Hematopoietic multipotent progenitor cell treated with erythropoietin and hydrocortisone succinate and interleukin-3 and kit ligand, for 15 days (in vitro differentiated cells): Measurements from ENCODE around the gene RTRAF.

Experiments
- DNase-seq: peaks from one replicate; pipeline ENCODE4 v3.0.0-alpha.2; 2015; ENCODE audit warnings: low spot score

Gene RTRAF

DNA sequence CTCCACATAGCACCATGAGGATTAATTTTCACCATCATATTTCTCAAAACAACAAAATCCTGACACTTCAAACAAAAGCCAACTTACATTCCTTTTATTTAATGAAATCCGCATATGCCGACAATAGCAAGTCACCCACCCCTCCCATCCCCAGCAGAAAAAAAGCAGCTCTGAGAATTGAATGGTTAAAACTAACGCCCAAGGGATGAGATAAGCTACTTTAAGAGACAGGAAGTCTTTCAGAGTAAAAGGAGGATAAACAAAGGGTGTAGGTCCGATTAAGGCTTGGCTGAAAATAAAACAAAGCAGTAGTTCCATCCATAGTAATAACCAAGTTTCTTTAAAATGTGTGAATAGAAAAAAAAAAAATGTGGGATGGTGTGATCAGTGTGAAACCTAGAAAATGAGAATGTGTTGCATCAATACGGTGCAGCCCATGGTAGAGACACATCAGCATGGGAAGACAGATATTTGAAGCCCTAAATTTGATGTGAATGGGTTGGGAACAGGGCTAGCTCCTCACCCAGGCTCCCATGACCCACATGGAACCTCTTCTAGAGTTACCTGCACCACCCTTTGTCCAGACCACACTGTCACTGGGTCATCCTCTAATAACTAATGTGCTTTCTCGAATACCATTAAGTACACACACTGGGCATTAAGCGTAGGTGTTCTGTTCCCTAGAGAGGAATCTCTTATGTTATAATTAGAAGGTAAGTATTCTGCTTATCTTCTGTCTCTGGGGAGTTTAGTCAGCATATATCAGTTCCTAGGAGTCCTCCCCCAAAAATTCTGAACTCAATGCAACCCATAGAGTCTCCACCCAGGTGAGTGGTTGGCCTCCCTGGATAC, 31.7 kb downstream of the RTRAF start:
- DNase-seq: peak; percentile 13

DNA sequence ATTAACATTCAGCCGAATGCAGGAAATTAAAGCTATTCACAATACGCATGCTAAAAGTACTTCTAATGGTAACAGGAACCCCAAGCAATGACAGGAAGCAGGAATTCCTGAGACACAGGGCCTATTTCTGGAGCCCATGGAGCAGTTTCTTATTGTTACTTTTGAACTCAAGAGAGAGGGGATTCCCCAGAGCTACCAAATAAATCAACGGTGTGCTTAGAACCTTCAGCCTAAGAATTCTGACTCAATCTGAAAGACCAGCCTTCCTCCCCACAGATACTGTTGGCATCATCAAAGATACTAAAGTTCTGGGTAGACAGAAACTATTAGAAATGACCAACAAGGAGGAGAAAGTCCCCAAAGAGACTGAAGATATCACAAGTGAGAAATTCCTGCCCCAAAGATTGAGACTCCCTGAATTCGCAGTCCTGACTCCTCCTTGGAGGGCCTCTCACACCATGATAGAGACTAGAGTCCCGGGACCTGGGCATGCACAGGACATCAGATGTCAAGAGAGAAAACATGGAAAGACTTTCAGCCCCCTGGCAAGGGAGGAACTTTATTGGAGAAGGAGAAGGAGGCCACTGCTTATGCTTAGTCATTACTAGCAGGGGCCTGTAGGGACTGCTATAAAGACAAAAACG, 32.7 kb downstream of the RTRAF start:
- DNase-seq: no peak

DNA sequence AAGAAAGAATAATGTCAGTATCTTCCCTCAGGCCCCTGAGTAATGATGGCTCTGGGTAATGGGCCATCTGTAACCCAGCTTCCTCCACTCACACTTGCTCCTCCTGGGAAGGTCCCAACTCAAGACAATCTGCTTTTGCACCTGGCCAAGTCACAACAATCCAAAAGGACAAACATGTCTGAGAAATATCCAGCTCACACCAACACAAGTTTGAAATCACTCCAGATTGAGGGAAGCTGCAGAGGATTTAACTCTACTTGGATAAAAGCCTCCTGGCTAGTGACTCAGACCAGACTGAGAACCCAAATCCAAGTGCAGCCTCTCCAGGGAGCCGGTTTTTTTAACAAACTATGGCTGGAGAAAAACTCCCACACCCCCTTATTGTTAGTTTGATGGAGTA, 34.2 kb downstream of the RTRAF start:
- DNase-seq: no peak

DNA sequence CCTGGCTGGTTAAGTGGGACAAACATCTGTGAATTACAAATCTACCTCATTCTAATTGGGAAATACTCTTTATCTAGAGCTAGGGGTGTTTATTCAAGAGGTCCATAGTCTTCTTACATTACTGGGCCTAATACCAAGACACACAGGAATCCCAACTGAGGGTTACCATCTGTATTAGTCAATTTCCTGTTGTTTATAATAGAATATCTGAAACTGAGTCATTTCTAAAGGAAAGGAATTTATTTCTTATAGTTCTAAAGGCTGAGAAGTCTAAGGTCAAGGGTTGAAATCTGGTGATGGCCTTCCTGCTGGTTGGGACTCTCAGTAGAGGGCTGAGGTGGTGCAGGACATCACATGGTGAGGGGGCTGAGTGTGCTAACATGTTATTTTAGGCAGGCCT, 36.0 kb downstream of the RTRAF start:
- DNase-seq: no peak

DNA sequence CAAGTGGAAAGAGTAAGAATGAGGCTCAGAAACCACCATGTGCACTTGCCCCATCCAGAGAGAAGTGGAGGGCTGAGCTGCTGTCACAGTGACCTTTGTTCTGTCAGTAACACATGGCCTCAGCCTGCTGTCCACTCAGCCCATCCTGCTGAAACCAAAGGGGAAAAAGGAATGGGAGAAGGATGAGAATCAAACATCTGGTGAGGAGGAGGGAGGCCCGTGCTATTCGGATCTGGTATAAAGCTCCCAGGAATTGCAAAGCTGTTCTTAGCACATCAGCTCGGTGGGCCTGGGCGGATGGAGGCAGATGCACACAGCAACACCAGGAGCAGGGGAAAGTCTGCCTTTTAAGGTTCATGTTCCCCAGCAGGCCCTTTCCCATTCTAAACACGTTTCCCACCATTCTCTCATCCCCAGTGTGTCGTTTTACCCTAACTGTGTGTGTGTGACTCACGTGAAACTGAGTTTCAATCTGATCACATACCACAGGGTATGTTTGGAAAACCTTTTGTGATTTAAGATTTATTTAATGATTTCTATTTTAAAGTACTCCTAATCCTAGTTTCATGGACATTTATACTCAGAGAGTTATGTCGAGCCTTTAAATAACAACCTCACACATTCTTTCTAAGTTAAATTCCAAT, 36.8 kb downstream of the RTRAF start:
- DNase-seq: no peak

DNA sequence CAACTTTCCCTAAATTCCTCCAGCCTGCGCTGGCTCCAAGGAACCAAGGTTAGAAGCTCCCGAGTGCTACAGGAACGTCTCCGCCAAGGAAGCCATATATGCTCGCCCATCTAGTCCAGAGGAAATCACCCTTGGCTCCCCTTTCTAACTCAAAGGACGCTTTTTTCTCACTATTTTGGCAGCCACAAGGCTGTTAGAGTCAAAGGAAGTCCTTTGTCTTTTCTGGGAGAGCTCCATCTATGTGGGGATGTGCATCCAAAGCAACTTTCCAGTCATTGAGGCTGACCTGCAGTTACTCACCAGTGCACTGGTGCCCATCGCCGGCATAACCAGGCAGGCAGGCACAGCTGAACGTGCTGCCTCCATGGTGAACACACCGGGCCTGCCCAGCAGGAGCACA, 37.6 kb downstream of the RTRAF start:
- no peak for DNase-seq

DNA sequence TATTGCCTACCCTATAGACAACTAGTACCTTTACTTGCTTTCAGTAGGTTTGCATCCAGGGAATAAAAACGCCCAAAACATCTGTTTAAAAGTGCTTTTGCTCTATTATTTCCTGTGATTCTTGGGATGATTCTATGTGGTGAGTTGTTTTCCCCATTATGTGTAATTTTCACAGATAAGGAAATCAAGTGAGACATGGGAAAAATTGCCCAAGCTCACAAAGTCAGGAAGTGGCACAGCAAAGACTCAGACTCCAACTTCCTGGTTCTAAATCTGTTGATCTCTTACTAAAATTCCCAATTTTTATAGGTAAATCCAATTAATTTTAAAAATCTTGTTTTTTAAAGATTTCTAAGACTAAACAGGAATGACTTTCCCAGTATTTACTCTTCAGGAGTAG, 40.5 kb downstream of the RTRAF start:
- DNase-seq: no peak

DNA sequence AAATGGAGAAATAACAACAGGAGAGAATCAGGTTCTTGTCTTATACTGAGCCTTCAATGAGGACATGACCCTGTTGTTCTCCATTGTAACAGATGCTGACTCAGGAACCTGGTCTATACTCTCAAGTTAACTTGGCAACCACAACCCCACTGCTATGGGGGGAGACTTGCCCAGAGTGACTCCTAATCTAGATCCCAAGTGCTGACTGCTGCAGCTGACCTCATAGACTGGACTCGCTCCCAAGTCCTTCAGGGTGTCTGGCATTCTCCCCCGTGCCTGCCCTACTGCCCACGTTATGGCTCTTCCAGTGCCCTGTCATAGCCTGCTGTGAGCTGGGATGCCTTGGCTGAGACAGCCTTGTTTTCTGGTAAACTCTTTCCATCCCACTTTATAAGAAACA, 42.4 kb downstream of the RTRAF start:
- no peak for DNase-seq

DNA sequence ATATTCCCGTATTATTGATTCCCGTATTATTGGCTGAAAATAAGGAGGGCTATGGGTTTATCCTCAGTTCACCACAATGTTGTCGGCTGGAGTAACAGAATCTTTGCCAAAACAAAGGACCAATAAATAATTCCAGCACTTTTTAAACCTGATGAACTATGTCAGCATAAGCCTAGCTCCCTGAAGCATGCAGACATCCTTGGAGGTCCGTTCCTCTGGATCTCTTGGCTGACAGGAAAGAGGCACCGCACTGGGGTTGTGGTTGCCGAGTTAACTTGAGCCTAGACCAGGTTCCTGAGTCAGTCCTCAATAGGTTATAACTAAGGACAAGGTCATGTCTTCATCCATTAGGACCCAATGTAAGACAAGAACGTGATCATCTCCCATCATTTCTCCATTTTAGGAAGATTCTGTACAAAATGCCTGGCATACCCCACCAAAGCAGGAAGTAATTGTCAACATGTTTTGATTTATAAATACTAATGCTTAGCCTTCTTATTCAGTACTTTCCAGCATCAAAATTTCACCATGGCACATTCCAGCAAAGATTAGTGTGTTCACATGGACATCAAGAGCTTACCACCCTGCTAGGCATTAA, 43.0 kb downstream of the RTRAF start:
- no peak for DNase-seq

DNA sequence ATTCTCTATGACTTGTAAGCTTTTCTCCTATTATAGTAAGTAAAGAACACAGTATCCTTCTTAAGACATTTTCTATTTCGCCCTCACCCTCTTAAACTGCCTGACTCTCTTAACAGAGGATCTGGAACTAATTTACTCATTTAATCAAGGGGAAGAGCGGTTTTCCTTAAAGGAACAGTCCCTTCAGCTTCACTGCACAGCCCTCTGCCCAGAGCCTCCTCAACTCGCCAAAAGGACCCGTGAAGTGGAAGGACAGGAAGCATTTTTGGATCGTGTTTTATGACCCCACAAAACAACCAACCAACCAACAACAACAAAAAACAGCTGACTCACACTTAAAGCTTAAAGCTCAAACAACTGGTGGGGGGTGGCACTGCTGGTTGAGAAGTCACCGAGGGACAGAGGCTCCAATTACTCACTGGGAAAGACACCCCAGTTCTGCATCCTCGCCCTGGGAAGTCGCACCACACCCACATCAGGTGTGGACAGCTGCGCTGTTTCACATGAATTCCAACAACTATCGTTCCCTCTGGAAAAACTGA, 43.8 kb downstream of the RTRAF start:
- no peak for DNase-seq

DNA sequence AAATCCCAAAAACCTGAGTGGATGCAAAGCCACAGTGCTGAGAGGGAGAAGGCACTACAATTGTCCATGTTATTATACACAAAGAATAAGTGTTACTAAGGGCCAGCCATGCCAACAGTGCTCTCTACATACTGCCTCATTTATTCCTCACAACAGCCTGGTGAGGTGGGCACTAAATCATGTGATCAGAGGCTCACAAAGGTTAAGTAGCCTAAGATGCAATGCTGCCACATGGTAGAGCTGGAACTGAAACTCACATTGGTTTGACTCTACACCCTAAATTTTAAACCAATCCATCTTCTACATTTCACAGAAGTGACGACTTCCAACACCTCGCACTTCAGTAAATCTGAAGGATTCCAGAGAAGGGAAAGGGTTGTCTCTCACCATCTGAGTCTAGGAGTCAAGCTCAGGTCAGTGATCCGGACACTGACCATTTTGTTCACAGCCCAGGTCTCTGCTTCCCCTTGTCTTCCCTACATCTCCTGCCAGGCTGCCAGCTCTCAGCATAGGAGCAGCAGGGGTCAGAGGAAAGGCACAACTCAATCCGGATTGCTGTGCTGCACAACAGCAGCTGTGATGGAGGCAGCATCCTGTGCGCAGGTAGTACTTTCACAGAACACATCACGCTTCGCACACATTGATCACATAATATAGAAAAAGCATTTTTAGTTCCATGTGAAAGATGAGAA, 49.9 kb downstream of the RTRAF start:
- no peak for DNase-seq

DNA sequence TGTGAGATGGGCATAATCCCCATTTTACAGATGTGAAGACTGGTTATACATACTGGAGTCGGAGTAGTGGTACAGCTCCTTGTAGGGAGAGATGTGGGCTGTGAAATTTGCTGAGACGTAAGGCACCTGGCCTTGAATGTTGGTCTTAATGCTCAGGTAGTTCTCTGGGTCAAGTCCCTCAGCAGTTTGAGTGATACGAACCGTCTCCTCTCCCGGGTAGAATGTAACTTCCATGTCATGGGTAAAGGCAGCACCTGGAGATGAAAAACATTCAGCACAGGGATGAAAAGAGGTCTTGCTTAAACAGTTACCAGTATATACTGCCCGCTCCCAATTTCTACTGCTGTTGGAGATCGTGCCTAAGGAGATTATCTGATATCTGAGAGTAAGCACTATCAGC, 51.3 kb downstream of the RTRAF start:
- no peak for DNase-seq

DNA sequence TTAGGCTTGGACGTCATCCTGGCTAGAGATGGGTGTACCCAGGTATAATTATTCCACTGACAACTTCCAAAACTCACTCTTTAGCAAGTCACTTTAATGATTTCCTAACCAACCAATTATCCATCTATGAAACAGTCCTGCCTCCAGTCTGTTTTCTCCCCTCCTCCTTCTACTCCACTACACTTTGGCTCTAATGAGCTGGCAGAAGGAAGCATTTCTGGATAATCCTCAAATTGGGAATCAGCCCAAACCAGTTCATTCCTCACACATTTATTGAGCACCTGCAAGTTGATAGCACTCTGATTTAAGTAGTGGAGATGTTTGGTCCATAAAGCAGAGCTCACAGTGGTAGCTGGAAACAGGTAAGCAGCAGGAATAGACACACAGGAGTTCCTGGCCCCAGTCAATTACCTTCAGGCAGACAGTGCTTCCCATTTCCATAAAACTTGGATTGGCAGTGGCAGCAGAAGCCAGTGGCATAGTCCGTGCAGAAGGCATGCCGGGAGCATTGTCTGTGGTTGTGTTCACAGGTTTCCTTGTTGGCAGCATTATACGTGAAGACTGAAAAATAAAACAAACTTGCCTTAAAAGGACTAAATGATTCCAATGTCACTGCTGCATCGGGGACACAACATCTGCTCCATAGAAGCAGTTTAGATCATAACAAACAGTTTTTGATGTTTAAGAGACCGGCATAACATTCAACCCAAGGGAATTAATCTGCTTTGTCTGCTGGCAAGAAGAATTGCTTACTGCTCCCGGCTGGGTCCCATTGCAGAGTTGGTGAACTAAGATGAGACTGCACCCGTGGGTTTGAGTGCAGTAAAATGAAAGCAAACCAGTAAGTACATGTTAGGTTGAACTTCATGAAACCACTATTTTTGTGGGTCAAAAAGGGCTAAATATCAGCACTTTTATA, 53.3 kb downstream of the RTRAF start:
- no peak for DNase-seq

DNA sequence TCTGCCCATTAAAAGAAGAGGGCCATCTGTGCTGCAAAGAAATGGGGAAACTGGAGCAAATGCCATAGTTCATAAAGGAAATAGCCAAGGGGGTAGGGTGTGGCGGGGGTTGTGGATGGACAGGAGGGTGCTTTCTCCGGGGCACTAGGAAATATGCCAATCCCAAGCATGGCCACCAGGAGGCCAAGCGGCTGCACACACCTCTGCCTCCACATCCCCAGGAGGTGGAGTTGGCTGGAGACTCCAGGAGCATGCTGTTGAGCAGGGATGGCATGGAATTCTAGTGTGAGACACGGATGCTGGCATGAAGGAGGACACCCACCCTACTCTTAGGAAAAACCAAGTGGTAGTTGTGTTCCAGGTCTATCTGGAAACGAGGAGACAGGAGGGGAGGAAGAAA, 54.3 kb downstream of the RTRAF start:
- peak; percentile 9 for DNase-seq

DNA sequence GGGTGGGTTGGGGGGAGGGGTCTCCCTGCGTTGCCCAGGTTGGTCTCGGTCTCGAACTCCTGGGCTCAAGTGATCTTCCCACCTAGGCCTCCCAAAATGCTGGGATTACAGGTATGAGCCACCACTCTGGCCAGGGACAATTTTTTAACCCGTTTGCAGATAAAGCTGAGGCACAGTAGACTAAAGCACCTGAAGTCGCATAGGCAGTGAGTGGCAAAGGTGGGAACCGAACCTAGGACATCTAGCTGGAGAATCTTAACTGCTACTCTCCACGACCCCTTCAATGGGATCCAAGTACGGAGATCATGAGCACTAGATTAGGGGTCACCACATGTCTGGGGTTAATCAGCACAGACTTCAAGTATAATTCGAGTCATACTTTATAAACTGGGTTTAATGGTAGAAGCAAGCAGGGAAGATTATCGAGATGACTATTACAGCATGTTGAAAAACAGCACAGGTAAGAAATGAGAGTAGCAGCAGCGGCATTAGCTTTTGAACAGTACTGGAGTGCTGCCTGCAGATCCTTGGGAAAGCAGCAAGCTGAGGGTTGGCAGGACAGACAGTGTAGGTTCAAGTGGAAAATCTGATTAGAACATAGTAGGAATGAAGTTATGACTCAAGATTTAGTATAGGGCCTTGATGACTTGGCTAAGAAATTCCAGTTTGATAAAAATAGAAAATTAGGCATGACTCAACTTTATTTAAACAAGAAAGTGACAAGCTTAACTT, 55.6 kb downstream of the RTRAF start:
- no peak for DNase-seq

DNA sequence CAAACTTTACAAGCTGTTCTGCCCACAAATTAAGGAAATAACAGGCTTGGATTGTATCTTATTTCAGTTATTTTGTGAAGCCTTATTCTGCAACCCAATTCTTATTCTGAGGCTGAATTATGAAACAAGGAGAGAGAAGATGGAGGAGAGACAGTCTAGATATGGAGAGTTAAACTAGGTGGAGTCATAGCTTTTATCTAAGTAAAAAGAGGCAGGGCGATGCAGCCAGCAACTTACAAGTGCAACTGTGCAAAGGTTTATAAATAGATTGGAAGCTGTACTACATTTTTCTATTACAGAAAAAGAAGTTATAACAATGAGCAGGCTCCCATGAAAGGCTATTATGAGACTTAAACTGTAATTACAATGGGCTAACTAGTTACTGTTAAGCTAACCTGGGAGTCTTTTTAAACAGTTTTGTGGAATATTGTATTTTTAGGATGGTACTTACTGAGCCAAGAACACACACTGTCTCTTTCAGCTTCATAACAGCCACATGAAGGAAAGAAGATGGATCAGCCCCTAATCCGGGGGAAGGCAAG, 57.1 kb downstream of the RTRAF start:
- no peak for DNase-seq

DNA sequence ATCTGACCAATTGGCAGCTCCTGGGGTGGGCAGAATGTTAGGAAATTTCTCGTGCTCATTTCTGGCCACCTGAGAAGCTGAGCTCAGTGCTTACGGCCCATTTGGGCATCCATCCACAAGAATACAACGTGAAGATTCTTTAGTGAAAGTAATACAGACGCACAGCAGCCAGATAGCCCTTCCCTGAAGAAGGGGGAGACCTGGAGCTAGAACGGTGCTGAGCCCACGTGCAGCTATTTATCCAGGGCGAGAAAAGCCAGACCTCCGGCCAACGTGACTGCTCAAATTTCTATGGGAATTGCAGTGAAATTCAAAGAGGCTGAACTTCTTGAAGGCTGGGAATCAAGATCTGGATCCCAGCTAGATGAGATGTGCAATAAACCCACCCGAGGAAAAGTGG, 58.8 kb downstream of the RTRAF start:
- no peak for DNase-seq

DNA sequence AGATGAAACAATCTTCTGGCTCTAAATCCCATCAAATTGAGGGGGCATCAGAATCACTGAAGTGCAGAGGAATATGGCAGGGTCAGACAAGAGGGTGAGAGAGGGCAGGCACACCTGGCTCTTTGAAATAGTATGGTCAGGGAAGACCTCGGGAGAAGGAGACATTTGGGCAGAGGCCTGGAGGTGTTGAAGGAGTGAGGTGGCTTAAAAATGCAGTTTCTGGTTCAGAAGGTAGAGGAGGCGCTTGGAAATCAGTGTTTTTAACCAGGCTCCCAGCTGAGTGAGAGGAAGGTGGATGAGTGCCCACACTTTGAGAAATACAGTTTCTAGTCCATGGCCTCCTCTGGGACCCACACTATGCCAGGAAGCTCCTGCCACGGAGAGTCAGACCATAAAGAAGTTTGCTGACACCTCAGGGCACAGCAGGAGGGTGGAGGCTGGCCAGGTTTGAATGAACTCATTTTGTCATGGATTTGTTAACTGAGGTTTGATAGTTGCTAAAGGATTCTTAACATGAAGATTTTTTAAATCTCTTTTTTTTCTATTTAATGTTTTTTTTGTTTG, 59.4 kb downstream of the RTRAF start:
- no peak for DNase-seq

DNA sequence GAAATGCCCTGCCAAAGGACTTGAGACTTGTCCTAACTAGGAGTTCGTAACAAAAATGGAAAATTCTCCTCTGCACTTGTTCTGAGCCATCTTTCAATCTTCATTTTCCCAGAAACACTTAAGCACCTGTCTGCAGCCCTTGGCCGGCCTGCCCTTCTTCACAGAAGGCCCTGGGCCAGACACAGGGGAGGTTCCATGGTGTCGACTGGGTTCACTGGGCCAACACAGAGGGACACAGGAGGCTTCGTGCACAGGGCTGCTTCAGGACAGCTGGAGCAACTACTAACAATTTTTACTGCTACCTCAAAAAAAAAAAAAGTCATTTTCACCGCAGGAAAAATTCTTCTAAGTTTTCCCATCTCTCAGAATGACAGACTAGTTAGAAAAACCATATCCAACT, 59.9 kb downstream of the RTRAF start:
- DNase-seq: no peak
